ENCODE results near the gene C16orf46. TPM values are rescaled to one million over a fixed set of nuclear protein-coding genes. Genes with fewer than 3 reads are reported as not detected.
A peak's percentile ranks its signal among the peaks of the same experiment; 100 is the strongest.

Gene C16orf46
- total RNA-seq, 4 donors from 2014 or later: 0.57 to 2.2 (median 0.81) TPM; not detected in 1

DNA sequence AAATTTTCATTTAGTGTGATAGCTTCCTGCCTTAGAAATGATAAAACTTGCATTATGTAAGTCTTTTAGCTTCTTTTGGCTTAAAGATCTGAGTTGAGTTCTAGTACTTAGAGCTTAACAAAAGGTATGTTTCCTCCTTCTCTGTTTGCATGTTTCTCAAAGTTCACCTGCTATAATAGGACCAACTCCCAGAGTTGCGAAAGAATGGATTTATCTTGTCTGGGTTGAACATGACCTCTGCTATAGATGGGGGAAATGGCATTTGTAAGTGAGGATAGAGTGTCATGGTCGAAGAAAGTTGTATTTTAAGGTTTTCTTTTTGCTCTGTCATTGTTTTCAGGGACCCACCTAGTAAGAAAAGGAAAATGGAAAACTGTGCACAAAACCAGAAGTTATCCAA is 34.2 kb downstream of the C16orf46 start:
- no peak for DNase-seq (ENCODE audit: low spot score in 2 of 2)
- no peak overlapping the region for H3K4me3 ChIP-seq
- H3K9me3 ChIP-seq: no peaks in the 10 kb centered on the region
- WGBS: 97% methylated on average over 2 of the region's 2 CpGs
- H3K27me3 ChIP-seq: no peaks in the 10 kb centered on the region
- H3K36me3 ChIP-seq: peaks cover 57% of the 10 kb centered on the region
- no peak overlapping the region for H3K27ac ChIP-seq
- H3K4me1 ChIP-seq: no peaks in the 10 kb centered on the region
- TF ChIP-seq POLR2AphosphoS5 (IDR thresholded peaks at IDR 0.05): no peak
- TF ChIP-seq POLR2A (IDR thresholded peaks at IDR 0.05): no peak
- TF ChIP-seq, protein P1, sequence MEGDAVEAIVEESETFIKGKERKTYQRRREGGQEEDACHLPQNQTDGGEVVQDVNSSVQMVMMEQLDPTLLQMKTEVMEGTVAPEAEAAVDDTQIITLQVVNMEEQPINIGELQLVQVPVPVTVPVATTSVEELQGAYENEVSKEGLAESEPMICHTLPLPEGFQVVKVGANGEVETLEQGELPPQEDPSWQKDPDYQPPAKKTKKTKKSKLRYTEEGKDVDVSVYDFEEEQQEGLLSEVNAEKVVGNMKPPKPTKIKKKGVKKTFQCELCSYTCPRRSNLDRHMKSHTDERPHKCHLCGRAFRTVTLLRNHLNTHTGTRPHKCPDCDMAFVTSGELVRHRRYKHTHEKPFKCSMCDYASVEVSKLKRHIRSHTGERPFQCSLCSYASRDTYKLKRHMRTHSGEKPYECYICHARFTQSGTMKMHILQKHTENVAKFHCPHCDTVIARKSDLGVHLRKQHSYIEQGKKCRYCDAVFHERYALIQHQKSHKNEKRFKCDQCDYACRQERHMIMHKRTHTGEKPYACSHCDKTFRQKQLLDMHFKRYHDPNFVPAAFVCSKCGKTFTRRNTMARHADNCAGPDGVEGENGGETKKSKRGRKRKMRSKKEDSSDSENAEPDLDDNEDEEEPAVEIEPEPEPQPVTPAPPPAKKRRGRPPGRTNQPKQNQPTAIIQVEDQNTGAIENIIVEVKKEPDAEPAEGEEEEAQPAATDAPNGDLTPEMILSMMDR (IDR thresholded peaks at IDR 0.05): no peak
- no peak for TF ChIP-seq EP300 (IDR thresholded peaks at IDR 0.05)

DNA sequence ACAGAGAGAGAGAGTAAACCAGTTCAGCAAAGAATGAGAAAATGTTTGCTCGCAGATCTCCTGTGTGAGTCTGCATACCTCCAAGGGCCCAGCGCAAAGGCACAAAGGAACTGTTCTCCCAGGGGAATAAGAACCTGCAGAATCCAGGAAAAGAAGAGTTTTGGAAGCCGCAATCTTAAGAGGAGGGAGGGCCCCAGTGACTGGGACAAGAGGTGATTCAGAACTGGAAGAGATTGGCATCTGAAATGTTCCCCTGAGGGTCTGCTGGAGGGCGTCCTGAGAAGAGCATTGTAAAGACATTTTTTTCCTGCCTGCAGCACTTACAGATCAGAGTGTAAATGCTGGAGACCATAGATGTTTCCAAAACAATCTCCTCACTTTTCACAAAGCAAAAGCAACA is 35.3 kb downstream of the C16orf46 start:
- Histone ChIP-seq H3K4me3 (no peak overlapping the region), H3K4me1 (peaks cover 10% of the 10 kb centered on the region), H3K27me3 (no peaks in the 10 kb centered on the region), H3K36me3 (peaks cover 57% of the 10 kb centered on the region), H3K9me3 (no peaks in the 10 kb centered on the region), H3K27ac (no peak overlapping the region)
- 76% methylated on average over 4 of the region's 4 CpGs for WGBS
- no peak for DNase-seq (ENCODE audit: low spot score in 2 of 2)
- TF ChIP-seq POLR2AphosphoS5 (IDR thresholded peaks at IDR 0.05): no peak
- TF ChIP-seq POLR2A (IDR thresholded peaks at IDR 0.05): no peak
- no peak for TF ChIP-seq EP300 (IDR thresholded peaks at IDR 0.05)
- TF ChIP-seq, protein P1 (IDR thresholded peaks at IDR 0.05): no peak

DNA sequence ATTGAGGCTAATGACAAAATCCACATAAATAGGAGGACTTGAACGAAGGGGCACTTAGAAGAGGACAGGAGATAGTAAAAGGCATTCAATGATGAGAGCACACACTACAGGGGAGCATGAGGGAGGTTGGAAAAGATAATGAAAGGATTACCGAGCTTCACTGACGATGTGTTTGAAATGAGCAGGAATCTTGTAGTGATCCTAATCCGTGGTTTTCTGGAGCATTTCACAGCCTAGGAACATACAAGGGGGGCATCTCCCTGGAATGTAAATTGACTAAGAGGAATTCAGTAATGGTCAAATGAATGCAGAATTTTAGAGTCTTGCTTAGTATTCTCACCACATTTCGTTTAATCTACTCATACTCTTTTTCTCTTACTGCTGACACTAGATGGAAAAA is 36.2 kb downstream of the C16orf46 start:
- Histone ChIP-seq H3K4me3 (no peak overlapping the region), H3K27ac (no peak overlapping the region), H3K27me3 (no peaks in the 10 kb centered on the region), H3K36me3 (peaks cover 57% of the 10 kb centered on the region), H3K9me3 (no peaks in the 10 kb centered on the region), H3K4me1 (peaks cover 15% of the 10 kb centered on the region)
- WGBS: 89% methylated on average over 5 of the region's 5 CpGs
- DNase-seq (ENCODE audit: low spot score in 2 of 2): no peak
- TF ChIP-seq, protein P1 (IDR thresholded peaks at IDR 0.05): no peak
- TF ChIP-seq POLR2A (IDR thresholded peaks at IDR 0.05) (no peak), POLR2AphosphoS5 (IDR thresholded peaks at IDR 0.05) (no peak), EP300 (IDR thresholded peaks at IDR 0.05) (no peak)

DNA sequence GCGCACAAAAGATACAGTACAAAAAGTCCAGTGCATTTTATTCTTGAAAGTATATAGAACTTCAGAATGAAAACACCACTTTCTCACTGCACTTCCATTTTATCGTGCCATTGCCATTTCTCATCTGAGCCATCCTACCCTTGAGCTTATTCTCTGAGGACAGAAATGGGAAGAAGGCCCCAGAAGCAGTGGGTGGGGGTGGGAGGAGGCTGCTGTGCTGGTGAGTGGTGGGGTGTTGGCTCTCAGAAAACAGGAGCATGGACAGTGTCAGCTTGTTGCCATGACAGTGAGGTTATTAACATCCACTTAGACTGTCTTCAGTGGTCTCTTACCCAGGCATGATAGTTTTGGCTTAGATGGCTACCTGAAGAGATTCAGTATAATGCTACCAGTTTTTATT is 36.9 kb downstream of the C16orf46 start:
- peaks cover 20% of the 10 kb centered on the region for H3K4me1 ChIP-seq
- no peak for DNase-seq (ENCODE audit: low spot score in 2 of 2)
- WGBS: 96% methylated on average over 2 of the region's 2 CpGs
- TF ChIP-seq EP300 (IDR thresholded peaks at IDR 0.05): no peak
- TF ChIP-seq, protein P1 (IDR thresholded peaks at IDR 0.05): no peak
- no peak for TF ChIP-seq POLR2A (IDR thresholded peaks at IDR 0.05)
- no peak for TF ChIP-seq POLR2AphosphoS5 (IDR thresholded peaks at IDR 0.05)
- no peaks in the 10 kb centered on the region for H3K9me3 ChIP-seq
- peaks cover 50% of the 10 kb centered on the region for H3K36me3 ChIP-seq
- no peak overlapping the region for H3K27ac ChIP-seq
- H3K27me3 ChIP-seq: no peaks in the 10 kb centered on the region
- no peak overlapping the region for H3K4me3 ChIP-seq

DNA sequence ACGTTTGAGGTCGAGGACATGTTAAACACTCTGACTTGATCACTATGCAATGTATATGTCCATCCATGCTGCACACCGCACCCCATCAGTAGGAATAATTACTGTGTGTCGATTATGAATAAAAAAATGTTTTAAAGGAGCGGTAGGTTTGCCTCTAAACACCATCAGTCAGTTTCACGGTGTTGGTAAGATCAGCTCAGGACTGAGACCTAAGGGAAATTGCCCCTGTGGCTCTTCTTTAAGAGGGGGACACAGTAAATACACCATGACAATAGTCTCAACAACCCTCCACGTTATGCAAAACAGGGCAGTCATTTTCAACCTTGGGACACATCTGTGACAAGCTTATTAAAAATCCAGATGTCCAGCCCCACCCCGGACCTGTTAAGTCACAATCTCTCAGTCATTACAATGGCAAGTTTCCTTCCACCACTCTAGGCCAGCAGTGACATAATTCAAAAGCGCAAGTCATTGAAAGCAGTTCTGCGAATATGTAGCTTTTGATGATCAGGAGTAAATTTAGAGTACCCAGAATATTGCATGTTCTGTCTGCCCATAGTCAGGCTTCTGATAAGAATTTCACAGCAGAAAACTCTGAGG is 40.2 kb downstream of the C16orf46 start:
- DNase-seq (ENCODE audit: low spot score in 2 of 2): no peak
- peak overlapping the region; percentile 72 for H3K4me3 ChIP-seq
- 19% methylated on average over 10 of the region's 10 CpGs for WGBS
- no peaks in the 10 kb centered on the region for H3K27me3 ChIP-seq
- no peaks in the 10 kb centered on the region for H3K9me3 ChIP-seq
- H3K4me1 ChIP-seq: peaks cover 20% of the 10 kb centered on the region
- no peak for TF ChIP-seq EP300 (IDR thresholded peaks at IDR 0.05)
- TF ChIP-seq POLR2A (IDR thresholded peaks at IDR 0.05): no peak
- TF ChIP-seq, protein P1 (IDR thresholded peaks at IDR 0.05): no peak
- no peak for TF ChIP-seq POLR2AphosphoS5 (IDR thresholded peaks at IDR 0.05)
- peaks cover 17% of the 10 kb centered on the region for H3K36me3 ChIP-seq
- H3K27ac ChIP-seq: peak overlapping the region; percentile 84
